Stimulated activated CD8-positive, alpha-beta memory T cell treated with anti-CD3 and anti-CD28 coated beads, Interleukin-4, amount 100 ng/mL, for 4 hours (primary cell): ENCODE results near the gene TRERF1.

ENCODE experiments used
- DNase-seq, 2 donors: peaks; one replicate each; pipeline ENCODE4 v3.0.0-alpha.2; 2020; ENCODE audit warnings: low read depth in 2 of 2, low spot score in 1 of 2

The TRERF1 gene

GRCh38 chr6:42259841-42260395 lies 191.8 kb downstream of the TRERF1 start:
- no peak for DNase-seq

- DNase-seq: no peak
These were observed 192.4 kb downstream of the TRERF1 start for GRCh38 chr6:42259286-42259685.

GRCh38 chr6:42257614-42258013 lies 194.1 kb downstream of the TRERF1 start:
- no peak for DNase-seq

GRCh38 chr6:42257063-42257462 lies 194.7 kb downstream of the TRERF1 start:
- DNase-seq: no peak

GRCh38 chr6:42255050-42255449 lies 196.7 kb downstream of the TRERF1 start:
- DNase-seq: no peak

- DNase-seq: no peak
These were observed 197.2 kb downstream of the TRERF1 start for GRCh38 chr6:42254505-42254904.

- no peak for DNase-seq
These were observed 199.7 kb downstream of the TRERF1 start for GRCh38 chr6:42251911-42252637.

- DNase-seq: no peak
These were observed 200.2 kb downstream of the TRERF1 start for GRCh38 chr6:42251500-42251899.

- no peak for DNase-seq
These were observed 201.3 kb downstream of the TRERF1 start for GRCh38 chr6:42250274-42250931.

- no peak for DNase-seq
These were observed 202.4 kb downstream of the TRERF1 start for GRCh38 chr6:42249279-42249678.

GRCh38 chr6:42243046-42243445 lies 208.7 kb downstream of the TRERF1 start:
- DNase-seq: no peak

- no peak for DNase-seq
These were observed 209.8 kb downstream of the TRERF1 start for GRCh38 chr6:42241915-42242314.

GRCh38 chr6:42239736-42240375 lies 211.9 kb downstream of the TRERF1 start:
- no peak for DNase-seq

GRCh38 chr6:42239333-42239732 lies 212.4 kb downstream of the TRERF1 start:
- DNase-seq: no peak

GRCh38 chr6:42237857-42238256 lies 213.9 kb downstream of the TRERF1 start:
- no peak for DNase-seq

- no peak for DNase-seq
These were observed 214.8 kb downstream of the TRERF1 start for GRCh38 chr6:42236682-42237473.

- DNase-seq: no peak
These were observed 215.7 kb downstream of the TRERF1 start for GRCh38 chr6:42236030-42236429.

GRCh38 chr6:42232035-42232434 lies 219.7 kb downstream of the TRERF1 start:
- no peak for DNase-seq

- no peak for DNase-seq
These were observed 221.1 kb downstream of the TRERF1 start for GRCh38 chr6:42230345-42231321.

- no peak for DNase-seq
These were observed 222.1 kb downstream of the TRERF1 start for GRCh38 chr6:42229506-42230119.
